SK-N-SH (cell line): ENCODE data around the gene SRSF5. TPM values are rescaled to one million over a fixed set of nuclear protein-coding genes. Genes with fewer than 3 reads are reported as not detected.

Experiments
- CTCF ChIA-PET: fragments of 300-600, 350-600 bp; formaldehyde crosslinking; extraction: SDS; loops from one replicate; lab custom pipeline; 2021; lab: Yijun Ruan, JAX
- POLR2A ChIA-PET: fragments of 350-600 bp; sonication (Branson Sonifier 250); formaldehyde crosslinking; extraction: SDS; loops from one replicate; lab custom pipeline; 2020; ENCODE audit warnings: antibody characterized with exemption, inconsistent platforms; lab: Yijun Ruan, JAX
- DNase-seq: peaks from one replicate; pipeline ENCODE4 v3.0.0; 2012
- H2AFZ ChIP-seq: fragments of 200-600 bp; sonication (generic); 2 replicates; pipeline ENCODE4 v1.8.1; 2016; ENCODE audit warnings: antibody characterized with exemption, mild to moderate bottlenecking, low read depth
- H3F3A ChIP-seq: fragments of 200-600 bp; sonication (generic); replicated peaks from 2 replicates; pipeline ENCODE3; 2016; ENCODE audit warnings: antibody characterized with exemption, mild to moderate bottlenecking; ENCODE audit not compliant: insufficient read depth
- H3K27ac ChIP-seq, 2 experiments: fragments of 200-500 bp in 1 of 2; fragments of 200-600 bp in 1 of 2; sonication (Bioruptor generic) in 1 of 2; sonication (generic), shearing (Covaris generic) in 1 of 2; 2 replicates each; pipeline versions ENCODE4 v1.5.1 to v1.6.1; 2014 to 2016; ENCODE audit warnings: low read depth in 2 of 2, inconsistent platforms in 1 of 2, low read length in 1 of 2, mild to moderate bottlenecking in 1 of 2, mixed read lengths in 1 of 2
- H3K27me3 ChIP-seq: fragments of 200-600 bp; sonication (generic), shearing (Covaris generic); 2 replicates; pipeline ENCODE4 v1.6.1; 2016; ENCODE audit warnings: mixed run types; ENCODE audit not compliant: insufficient read depth
- H3K36me3 ChIP-seq, 2 experiments: fragments of 200-500 bp in 1 of 2; fragments of 200-600 bp in 1 of 2; sonication (Bioruptor generic) in 1 of 2; sonication (generic) in 1 of 2; replicated peaks in 1 of 2; 2 replicates each; pipeline versions ENCODE3 to v1.5.1; 2014 to 2016; ENCODE audit warnings: low read length in 1 of 2, mild to moderate bottlenecking in 1 of 2; ENCODE audit not compliant: insufficient read depth in 2 of 2, control insufficient read depth in 1 of 2
- H3K4me1 ChIP-seq, 2 experiments: fragments of 200-500 bp in 1 of 2; fragments of 200-600 bp in 1 of 2; sonication (Bioruptor generic) in 1 of 2; sonication (generic), shearing (Covaris generic) in 1 of 2; 2 replicates each; pipeline versions ENCODE4 v1.5.1 to v1.6.1; 2014 to 2016; ENCODE audit warnings: low read depth in 1 of 2, low read length in 1 of 2, mixed run types in 1 of 2; ENCODE audit not compliant: insufficient read depth in 2 of 2, control insufficient read depth in 1 of 2
- H3K4me2 ChIP-seq: fragments of 200-600 bp; sonication (generic), shearing (Covaris generic); 2 replicates; pipeline ENCODE4 v1.6.1; 2017; ENCODE audit warnings: mixed run types
- H3K4me3 ChIP-seq, 2 experiments: fragments of 200-500 bp in 1 of 2; fragments of 200-600 bp in 1 of 2; sonication (Bioruptor generic) in 1 of 2; sonication (generic), shearing (Covaris generic) in 1 of 2; 2 replicates each; pipeline versions ENCODE4 v1.5.1 to v1.8.1; 2014 to 2016; ENCODE audit warnings: low read depth in 2 of 2, inconsistent platforms in 1 of 2, low read length in 1 of 2, mild to moderate bottlenecking in 1 of 2, mixed read lengths in 1 of 2, moderate library complexity in 1 of 2
- H3K79me2 ChIP-seq: fragments of 200-600 bp; sonication (generic); 2 replicates; pipeline ENCODE4 v1.8.1; 2017; ENCODE audit warnings: mild to moderate bottlenecking; ENCODE audit not compliant: insufficient read depth
- H3K9ac ChIP-seq: fragments of 200-600 bp; sonication (generic); 2 replicates; pipeline ENCODE4 v1.6.1; 2017; ENCODE audit warnings: mixed run types
- H3K9me2 ChIP-seq: fragments of 200-600 bp; sonication (generic); 2 replicates; pipeline ENCODE4 v1.6.1; 2017; ENCODE audit warnings: mixed run types
- H3K9me3 ChIP-seq: fragments of 200-600 bp; sonication (generic); 2 replicates; pipeline ENCODE4 v1.6.1; 2017; ENCODE audit warnings: mixed run types, mild to moderate bottlenecking, moderate library complexity
- H4K20me1 ChIP-seq: fragments of 200-600 bp; sonication (generic); 2 replicates; pipeline ENCODE4 v1.6.1; 2017; ENCODE audit warnings: mild to moderate bottlenecking, mixed run types; ENCODE audit not compliant: insufficient read depth
- CTCF ChIP-seq: fragments of 200-600 bp; sonication (generic); IDR thresholded peaks from 2 replicates; pipeline ENCODE4 v1.6.1; 2017; ENCODE audit warnings: antibody characterized with exemption, mild to moderate bottlenecking, moderate library complexity
- EP300 ChIP-seq, 2 experiments: IDR thresholded peaks; 2 replicates each; pipeline versions ENCODE4 v1.4.0 to v1.6.1; 2012; ENCODE audit warnings: borderline replicate concordance in 1 of 2, low read depth in 1 of 2, low read length in 1 of 2
- EZH2phosphoT487 ChIP-seq: fragments of 200-600 bp; sonication (generic); IDR thresholded peaks from 2 replicates; pipeline ENCODE4 v1.6.1; 2017; ENCODE audit warnings: low read depth, mixed run types, mild to moderate bottlenecking, antibody characterized with exemption, moderate library complexity, borderline replicate concordance
- FOSL2 ChIP-seq: IDR thresholded peaks from 2 replicates; pipeline ENCODE4 v1.4.0; 2012; ENCODE audit warnings: low read depth, mild to moderate bottlenecking, moderate library complexity, borderline replicate concordance
- FOXM1 ChIP-seq: IDR thresholded peaks from 2 replicates; pipeline ENCODE4 v1.4.0; 2012; ENCODE audit warnings: low read depth, mild to moderate bottlenecking
- GABPA ChIP-seq: IDR thresholded peaks from 2 replicates; pipeline ENCODE4 v1.4.0; 2012; ENCODE audit warnings: low read depth, mild to moderate bottlenecking
- MEF2A ChIP-seq: IDR thresholded peaks from 2 replicates; pipeline ENCODE4 v1.4.0; 2012; ENCODE audit warnings: low read depth, borderline replicate concordance
- NFIC ChIP-seq: IDR thresholded peaks from 2 replicates; pipeline ENCODE4 v1.4.0; 2012; ENCODE audit warnings: borderline replicate concordance
- NRF1 ChIP-seq: IDR thresholded peaks from 2 replicates; pipeline ENCODE4 v1.6.1; 2012; ENCODE audit warnings: low read depth, mild to moderate bottlenecking, low read length
- RCOR1 ChIP-seq: fragments of 150-350 bp; IDR thresholded peaks from 2 replicates; pipeline ENCODE4 v1.6.1; 2017; ENCODE audit warnings: antibody characterized with exemption, low read length
- RFX5 ChIP-seq: IDR thresholded peaks from 2 replicates; pipeline ENCODE4 v1.6.1; 2012; ENCODE audit warnings: mild to moderate bottlenecking, improper control_type of control experiment, low read length
- SIN3A ChIP-seq: IDR thresholded peaks from 2 replicates; pipeline ENCODE4 v1.6.1; 2012; ENCODE audit warnings: low read depth, mild to moderate bottlenecking, low read length, moderate library complexity, borderline replicate concordance
- SMC3 ChIP-seq: IDR thresholded peaks from 2 replicates; pipeline ENCODE4 v1.6.1; 2012; ENCODE audit warnings: low read depth, low read length, improper control_type of control experiment
- TCF12 ChIP-seq: IDR thresholded peaks from 2 replicates; pipeline ENCODE4 v1.4.0; 2012
- TEAD4 ChIP-seq: IDR thresholded peaks from 2 replicates; pipeline ENCODE4 v1.4.0; 2012; ENCODE audit warnings: mild to moderate bottlenecking, borderline replicate concordance; ENCODE audit not compliant: insufficient read depth
- USF1 ChIP-seq: IDR thresholded peaks from 2 replicates; pipeline ENCODE4 v1.4.0; 2012; ENCODE audit warnings: low read depth, borderline replicate concordance
- USF2 ChIP-seq: fragments of 150-350 bp; IDR thresholded peaks from 2 replicates; pipeline ENCODE4 v1.6.1; 2017; ENCODE audit warnings: antibody characterized with exemption, low read length, low read depth, borderline replicate concordance
- WGBS: methylation state at CpG from one replicate; pipeline ENCODE4 v1.1.6; 2017; ENCODE audit warnings: low lambda C conversion rate; 5-methylcytosine and 5-hydroxymethylcytosine counted together
- polyA plus RNA-seq, 3 experiments: library from polyadenylated mRNA; depleted of rRNA; stranded (reverse); fragments of >200 nt; gene quantifications; 2 replicates each; pipeline ENCODE4 v1.2.3, GENCODE V29; 2012

The SRSF5 gene
- polyA plus RNA-seq, 1 of the 3 experiments (the other 2 are of a cell fraction), result 324 TPM

GRCh38 chr14:69819607-69820006 lies 52.7 kb downstream of the SRSF5 start:
- no peak overlapping the region for H3K4me2 ChIP-seq
- no peaks in the 10 kb centered on the region for H3K9me3 ChIP-seq
- H3K27me3 ChIP-seq, result peaks cover 9% of the 10 kb centered on the region; the same call in 1 of the 2 replicates
- no peak overlapping the region for H2AFZ ChIP-seq
- no peaks in the 10 kb centered on the region for H3K36me3 ChIP-seq
- DNase-seq, result no peak
- no peaks in the 10 kb centered on the region for H3F3A ChIP-seq
- no peaks in the 10 kb centered on the region for H3K9me2 ChIP-seq
- no peak overlapping the region for H3K4me3 ChIP-seq
- H4K20me1 ChIP-seq, result no peaks in the 10 kb centered on the region
- ChIA-PET CTCF (interaction anchor here (1.1 to 11.8 kb wide), 6 partner anchors 10 to 498 kb away, joined by 5 to 238 read pairs (median 14); partner anchors contain the start of gene SMOC1), POLR2A (no interaction called here)
- H3K9ac ChIP-seq, result no peak overlapping the region
- H3K4me1 ChIP-seq, result no peaks in the 10 kb centered on the region
- no peak overlapping the region for H3K27ac ChIP-seq
- TF ChIP-seq TEAD4, result no peak
- TF ChIP-seq RCOR1, result no peak
- no peak for TF ChIP-seq TCF12
- no peak for TF ChIP-seq SMC3
- TF ChIP-seq GABPA, result no peak
- no peak for TF ChIP-seq EZH2phosphoT487
- TF ChIP-seq SIN3A, result no peak
- TF ChIP-seq USF2, result no peak
- no peak for TF ChIP-seq CTCF
- no peak for TF ChIP-seq USF1
- TF ChIP-seq NRF1, result no peak
- no peak for TF ChIP-seq FOSL2
- TF ChIP-seq MEF2A, result no peak
- TF ChIP-seq NFIC, result no peak
- TF ChIP-seq FOXM1, result no peak
- no peak for TF ChIP-seq EP300 (IDR thresholded peaks at IDR 0.05; ENCODE audit: borderline replicate concordance in 1 of 2, low read depth in 1 of 2, low read length in 1 of 2)
- no peak for TF ChIP-seq RFX5
- H3K79me2 ChIP-seq, result no peaks in the 10 kb centered on the region
- WGBS, result 83% methylated on average over 6 of the region's 8 CpGs
